Hippocampal formation (tissue), 2 donors: ENCODE measurements around the gene MRRF.

Experiments used
- DNase-seq, 2 donors: peaks; one replicate each; lab custom pipeline; 2025; lab: John Stamatoyannopoulos, UW

Gene MRRF

GRCh38 chr9:122333169-122333808 is 68.6 kb downstream of the MRRF start:
- no peak for DNase-seq

DNA sequence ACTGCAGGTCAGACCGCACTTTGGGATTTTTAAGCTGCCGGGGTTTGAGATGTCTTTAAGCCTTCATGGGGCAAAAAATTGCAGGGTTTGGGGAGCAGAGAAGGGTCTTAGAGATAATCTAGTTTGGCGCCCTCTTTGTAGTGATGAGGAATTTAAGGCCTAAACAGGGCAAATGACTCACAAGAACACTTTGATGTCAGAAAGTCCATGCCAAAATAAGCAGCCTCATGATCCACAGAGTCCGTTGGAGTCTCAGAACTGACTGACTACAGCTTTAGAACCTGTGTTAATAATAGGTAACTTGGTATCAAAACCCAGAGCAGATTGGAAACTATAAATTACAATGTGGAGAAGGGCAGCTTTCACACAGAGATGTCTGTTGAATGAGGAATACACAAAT is 70.2 kb downstream of the MRRF start:
- no peak for DNase-seq

DNA sequence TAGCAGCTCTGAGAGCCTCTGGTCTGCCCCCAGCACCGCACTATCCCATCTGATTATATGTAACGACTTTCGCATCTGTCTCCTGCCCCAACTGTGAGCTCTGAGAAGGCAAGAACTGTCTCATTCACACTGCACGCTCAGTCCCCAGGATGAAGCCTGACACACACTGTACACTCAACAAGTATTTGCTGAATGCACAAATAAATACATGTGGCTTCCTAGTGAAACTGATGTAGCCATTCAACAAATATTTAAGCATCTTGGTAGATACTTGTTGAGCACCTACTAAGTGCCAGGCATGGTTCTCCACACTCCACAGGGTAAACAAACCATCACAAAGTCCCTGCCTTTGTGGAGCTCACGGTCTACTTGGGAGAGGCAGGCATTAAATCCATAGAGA is 71.5 kb downstream of the MRRF start:
- no peak for DNase-seq

DNA sequence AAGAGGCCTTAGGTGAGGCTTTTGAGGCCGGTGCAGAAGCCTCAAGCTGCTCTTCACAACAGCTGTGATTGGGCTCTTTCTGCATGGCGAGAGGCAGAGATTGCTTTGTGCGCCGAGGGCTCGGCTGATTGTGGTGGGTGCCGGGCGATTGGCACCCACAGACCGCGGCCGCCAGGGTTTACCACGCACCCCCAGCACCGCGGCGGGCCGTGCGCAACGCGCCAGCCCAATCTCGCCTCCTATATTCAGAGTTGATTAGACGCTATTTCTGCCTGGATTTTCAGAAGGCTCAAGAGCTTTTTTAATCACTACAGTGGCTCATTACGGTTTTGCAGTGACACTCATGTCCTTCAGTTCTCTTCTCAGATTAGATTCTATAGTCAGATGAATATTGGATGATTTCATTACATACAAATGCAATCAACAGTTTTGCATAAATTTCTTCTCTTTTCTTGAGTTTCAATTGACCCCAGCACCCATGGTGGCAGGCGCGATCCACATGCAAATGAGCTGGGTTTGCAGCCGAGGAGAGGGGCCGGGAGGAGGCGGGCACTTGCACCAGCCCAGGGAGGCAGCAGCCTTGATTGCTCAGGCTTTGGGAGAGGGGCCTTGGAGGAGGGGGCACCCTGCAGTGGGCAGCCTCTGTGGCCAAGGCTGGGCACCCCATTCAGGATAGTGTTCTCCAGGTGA is 72.3 kb downstream of the MRRF start:
- DNase-seq = no peak

GRCh38 chr9:122337556-122337929 is 72.9 kb downstream of the MRRF start:
- no peak for DNase-seq

GRCh38 chr9:122338536-122338935 is 73.9 kb downstream of the MRRF start:
- no peak for DNase-seq

DNA sequence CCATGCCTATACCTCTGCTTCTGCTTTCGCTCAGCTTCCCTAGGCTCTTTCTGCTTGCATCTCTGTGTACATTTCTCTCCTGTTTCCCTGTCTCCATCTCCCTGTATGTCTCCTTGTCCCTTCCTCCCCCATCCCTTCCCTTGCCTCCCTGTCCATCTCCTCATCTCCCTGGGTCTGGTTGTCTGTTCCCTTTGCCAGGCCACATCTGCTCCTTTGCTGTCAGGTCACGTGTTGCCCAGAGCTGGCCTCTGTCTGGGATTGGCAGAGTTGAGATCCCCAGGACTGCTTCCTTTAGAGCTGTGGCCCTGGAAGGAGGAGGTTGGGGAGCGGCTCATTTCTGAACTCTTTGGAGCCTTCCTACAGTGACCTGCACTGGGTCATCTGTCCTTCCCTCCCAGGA is 74.3 kb downstream of the MRRF start:
- DNase-seq = no peak

DNA sequence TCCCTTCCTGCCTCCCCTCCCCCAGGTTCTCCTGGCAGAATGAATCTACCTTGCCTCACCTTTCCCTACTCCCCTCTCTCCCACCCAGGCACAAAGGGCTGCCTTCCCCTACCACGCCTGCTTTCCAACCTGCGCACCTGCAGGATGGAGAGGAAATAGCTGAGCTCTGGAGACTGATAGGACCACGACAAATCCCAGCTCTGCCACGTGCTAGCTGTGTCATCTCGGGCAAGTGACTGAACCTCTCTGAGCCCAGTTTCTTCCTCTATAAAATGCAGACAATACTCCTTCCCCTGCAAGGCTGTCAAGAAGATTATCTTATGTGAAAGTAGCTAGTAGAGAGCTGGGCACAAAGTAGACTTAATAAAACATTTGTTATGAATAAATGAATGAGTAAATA is 74.9 kb downstream of the MRRF start:
- DNase-seq = no peak

DNA sequence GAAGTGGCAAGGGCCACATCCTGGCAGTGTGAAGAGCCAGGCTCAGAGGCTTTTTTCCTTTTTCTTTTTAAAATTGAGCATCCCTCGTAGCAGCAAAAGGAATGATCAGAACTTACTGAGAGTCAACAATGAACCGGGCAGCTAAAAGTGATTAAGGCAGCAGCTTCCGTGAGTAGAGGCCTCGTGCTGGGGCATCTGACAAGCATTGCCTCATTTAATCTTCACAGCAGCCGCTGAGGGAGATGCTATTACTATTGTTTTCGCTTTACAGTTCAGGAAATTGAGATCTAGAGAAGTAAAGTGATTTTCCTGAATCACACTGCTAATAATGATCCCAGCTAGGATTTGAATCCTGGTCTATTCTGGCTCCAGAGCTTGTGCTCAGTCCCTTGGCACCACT is 75.5 kb downstream of the MRRF start:
- DNase-seq = no peak

GRCh38 chr9:122342323-122343050 is 77.8 kb downstream of the MRRF start:
- DNase-seq = no peak

- DNase-seq = no peak
These were observed 82.0 kb downstream of the MRRF start for GRCh38 chr9:122346478-122347347.

DNA sequence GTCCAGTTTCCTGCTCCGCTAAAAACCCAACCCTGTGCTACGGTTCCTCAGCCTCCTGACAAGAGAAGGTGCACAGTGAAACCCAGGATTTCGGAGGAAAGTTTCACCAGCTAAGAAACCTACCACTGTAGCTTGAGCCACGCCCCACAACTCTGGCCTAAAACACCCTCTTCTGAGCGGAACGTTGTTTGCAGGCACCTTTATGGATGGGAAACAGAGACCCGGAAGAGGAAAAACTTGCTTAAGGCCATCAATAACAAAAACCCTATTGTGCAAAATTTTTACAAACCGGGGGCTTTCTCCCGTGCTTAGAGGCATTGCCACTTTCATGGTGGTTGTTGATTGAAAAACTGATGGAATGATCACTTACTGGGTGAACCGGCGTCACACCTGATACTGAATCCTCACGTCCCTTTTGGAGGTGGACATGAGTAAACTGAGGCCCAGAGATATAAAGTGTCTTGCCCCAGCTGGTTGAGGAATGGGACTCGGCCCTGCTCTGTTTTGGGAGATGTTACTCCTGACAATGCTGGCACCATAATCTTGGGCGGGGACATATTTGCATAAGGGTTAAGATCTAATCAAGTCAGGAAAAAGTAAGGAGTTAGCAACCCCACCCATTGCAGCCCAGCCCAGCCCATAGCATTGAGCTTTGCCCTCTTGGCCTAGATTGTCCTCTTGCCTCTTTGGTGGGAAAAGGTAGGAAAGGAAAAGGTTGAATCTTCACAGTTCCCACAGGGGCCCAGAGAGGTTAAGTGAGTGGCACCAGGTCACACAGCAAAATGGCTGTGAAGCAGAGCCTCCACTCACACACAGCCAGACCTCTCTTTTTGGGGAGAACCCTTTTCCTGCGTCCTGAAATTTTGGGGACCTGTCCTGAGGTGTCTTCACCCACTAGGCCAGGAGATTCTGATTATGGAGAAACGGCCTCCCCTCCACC is 82.9 kb downstream of the MRRF start:
- DNase-seq = no peak

DNA sequence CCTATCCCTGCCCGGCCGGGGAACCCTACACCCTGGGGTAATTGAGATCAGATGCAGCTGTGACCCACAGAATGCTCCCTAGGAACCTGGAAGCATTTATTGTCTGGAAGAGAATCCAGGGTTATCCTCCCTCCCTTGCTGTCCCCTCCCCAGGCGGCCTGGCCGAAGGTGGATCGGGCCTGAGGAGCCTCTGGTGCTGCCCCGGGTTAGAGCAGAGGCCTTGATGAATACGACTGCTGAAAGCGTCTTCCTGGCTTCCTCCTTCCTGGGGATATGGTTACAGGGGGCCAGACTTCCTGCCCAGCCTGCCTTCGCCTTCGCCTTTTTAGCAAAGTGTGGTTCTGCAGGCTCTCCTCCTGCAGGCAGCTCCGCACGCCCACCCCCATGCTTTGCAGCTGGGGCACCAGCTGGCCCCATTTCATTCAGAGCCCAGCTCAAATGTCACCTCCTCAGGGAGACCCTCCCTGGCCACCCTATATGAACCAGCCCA is 83.7 kb downstream of the MRRF start:
- DNase-seq = no peak

DNA sequence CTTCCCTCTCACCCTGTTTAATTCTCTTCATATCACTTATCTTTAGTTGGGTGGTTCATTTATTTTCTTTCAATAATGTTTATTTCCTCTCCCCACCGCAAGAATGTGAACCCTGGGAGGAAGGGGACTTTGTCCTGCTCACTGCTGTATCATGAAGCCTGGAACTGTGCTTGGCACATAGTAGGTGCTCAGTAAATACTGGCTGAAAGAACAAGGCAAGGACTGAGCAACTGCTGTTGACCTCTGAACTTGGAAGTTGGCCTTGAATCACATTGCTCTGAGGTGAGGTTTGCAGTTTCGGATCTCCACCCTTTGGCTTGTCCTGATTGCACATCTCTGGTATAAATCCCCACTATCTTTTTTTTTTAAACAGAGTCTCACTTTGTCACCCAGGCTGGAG is 84.1 kb downstream of the MRRF start:
- no peak for DNase-seq

DNA sequence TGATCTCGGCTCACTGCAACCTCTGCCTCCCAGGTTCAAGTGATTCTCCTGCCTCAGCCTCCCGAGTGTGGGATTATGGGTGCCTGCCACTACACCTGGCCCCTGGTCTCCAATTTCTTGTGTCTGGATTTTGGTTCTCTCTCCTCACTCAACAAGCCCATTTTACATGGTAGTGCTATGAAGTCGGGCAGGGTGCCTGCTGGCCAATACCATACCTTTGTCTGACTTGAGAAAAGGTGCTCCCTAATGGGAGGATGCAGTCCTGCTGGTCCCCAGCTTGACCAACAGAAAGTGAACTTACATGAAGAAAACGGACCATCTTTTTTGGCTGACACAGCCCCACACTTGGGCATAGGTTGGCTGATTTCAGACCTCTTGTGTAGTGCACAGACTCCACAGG is 84.5 kb downstream of the MRRF start:
- no peak for DNase-seq

DNA sequence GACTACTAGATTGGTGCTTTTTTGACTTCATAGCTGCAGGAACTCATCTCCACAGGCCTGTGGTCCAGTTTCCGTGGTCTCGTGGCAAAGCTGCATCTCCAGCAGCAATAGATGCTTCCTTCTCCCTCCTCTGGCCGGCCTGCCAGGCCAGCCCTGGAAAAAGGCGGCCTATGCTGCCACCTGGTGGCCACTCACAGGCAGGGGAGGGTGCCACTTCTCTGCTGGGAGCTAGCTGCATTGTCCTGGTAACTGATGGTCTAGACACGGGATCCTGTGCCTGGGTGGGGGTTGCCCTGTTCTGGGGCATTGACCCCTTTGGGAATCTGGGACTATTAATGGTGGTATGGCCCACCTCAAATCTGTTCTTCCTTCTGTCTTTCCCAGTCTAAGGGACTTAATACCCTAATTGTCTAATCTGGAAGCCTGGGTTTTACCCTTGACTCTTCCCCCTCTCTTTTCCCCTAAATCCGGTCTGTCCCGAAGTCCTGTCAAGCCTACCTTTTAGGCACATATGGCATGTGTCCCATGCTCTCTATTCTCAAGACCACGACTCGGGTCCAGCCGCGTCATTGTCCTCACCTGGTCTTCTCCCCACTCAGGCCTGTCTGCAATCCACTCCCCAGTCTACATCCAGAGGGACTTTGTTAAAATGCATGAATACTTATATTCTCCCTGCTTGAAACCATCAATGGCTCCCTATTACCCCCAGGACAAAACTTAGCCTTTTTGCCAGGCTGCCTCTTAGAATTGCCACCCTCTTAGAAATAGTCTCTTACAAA is 86.1 kb downstream of the MRRF start:
- DNase-seq = peak; percentile 78 to 79

DNA sequence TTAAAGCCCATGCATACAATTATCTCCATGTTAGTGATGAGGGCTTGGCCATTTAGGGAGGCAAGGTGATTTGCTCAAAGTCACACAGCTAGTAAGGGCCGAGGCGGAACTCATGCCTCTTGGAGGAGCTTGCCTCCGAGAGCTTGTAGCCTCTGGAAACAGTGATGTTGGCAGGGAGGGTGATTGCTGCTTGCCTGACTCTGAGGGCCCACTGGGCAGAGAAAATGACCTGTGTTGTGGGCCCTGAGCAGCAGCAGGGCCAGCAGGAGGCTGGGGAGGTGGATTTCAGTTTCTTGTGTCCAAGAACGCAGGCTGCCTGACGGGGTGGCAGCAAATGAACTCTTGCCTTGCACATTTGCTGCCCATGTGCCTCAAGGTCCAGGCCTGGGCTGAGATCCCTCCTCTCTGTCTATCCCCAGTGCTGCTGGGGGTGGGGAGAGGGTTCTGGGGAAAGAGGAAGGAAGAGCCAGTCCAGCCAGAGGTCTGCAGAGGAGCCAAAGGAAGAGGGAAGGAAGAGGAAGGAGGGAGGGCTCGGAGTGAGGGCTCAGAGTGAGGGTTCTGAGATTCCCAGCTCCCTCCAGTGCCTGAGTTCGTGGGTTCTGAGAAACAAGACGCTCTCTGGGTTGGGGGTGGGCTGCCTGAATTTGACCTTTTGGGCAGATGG is 90.0 kb downstream of the MRRF start:
- DNase-seq = peak in 1 of 2 donors; percentile 44

- DNase-seq = no peak
These were observed 90.7 kb downstream of the MRRF start for GRCh38 chr9:122355336-122355875.

- DNase-seq = no peak
These were observed 91.9 kb downstream of the MRRF start for GRCh38 chr9:122356627-122357026.
